GM12874 (cell line): Measurements from ENCODE around the gene SYT1.

Experiments
- CTCF ChIP-seq: IDR thresholded peaks from 2 replicates; pipeline ENCODE4 v1.5.1; 2011; ENCODE audit warnings: low read depth, mild to moderate bottlenecking, control low read depth, low read length, moderate library complexity; ENCODE audit not compliant: insufficient read depth

SYT1 gene

GRCh38 chr12:79296133-79296532, 431.6 kb downstream of the SYT1 start:
- TF ChIP-seq CTCF: no peak

- TF ChIP-seq CTCF: no peak
Measured at GRCh38 chr12:79296871-79297270, 432.3 kb downstream of the SYT1 start.

GRCh38 chr12:79298506-79298905, 433.9 kb downstream of the SYT1 start:
- no peak for TF ChIP-seq CTCF

- TF ChIP-seq CTCF: no peak
Measured at GRCh38 chr12:79299447-79300198, 435.0 kb downstream of the SYT1 start.

GRCh38 chr12:79300199-79300568, 435.6 kb downstream of the SYT1 start:
- TF ChIP-seq CTCF: no peak

- TF ChIP-seq CTCF: no peak
Measured at GRCh38 chr12:79301181-79301580, 436.6 kb downstream of the SYT1 start.

- TF ChIP-seq CTCF: no peak
Measured at GRCh38 chr12:79302162-79302814, 437.7 kb downstream of the SYT1 start.
